K562 (cell line): Measurements from ENCODE around the gene RABGAP1. TPM values are rescaled to one million over a fixed set of nuclear protein-coding genes. Genes with fewer than 3 reads are reported as not detected.

Source experiments
- ATAC-seq: fragments of 200-7000 bp; cut with Tn5 transposase; 3 replicates; pipeline ENCODE4 v1.9.1; 2020; ENCODE audit warnings: moderate library complexity
- BruUV-seq: library from RNA; stranded (reverse); fragments of 400-500 nt; replicated peaks from 2 replicates; lab custom pipeline; 2021; lab: Mats Ljungman, UMichigan
- CTCF ChIA-PET: fragments of 300-600 bp; formaldehyde crosslinking; extraction: SDS; loops from one replicate; lab custom pipeline; 2021; ENCODE audit warnings: low intra/inter-chr PET ratio; lab: Yijun Ruan, JAX
- POLR2A ChIA-PET: fragments of 300-600, 350-650 bp; sonication (Branson Sonifier 250); formaldehyde crosslinking; extraction: SDS; loops from one replicate; lab custom pipeline; 2021; ENCODE audit warnings: antibody characterized with exemption, inconsistent platforms; lab: Yijun Ruan, JAX
- DNase-seq, 4 experiments: peaks; one replicate each; pipeline versions ENCODE4 v3.0.0 to v3.0.0-alpha.2; 2011 to 2018; ENCODE audit warnings: low spot score in 3 of 4, mixed read lengths in 3 of 4; ENCODE audit errors: extremely low read depth in 1 of 4
- FAIRE-seq: peaks from 2 replicates; lab custom pipeline; 2011; peaks lifted over from hg19 to GRCh38; lab: Jason Lieb, UNC
- H2AFZ ChIP-seq: 2 replicates; pipeline ENCODE4 v1.6.0; 2011; ENCODE audit warnings: low read depth, low read length, control low read depth, inconsistent platforms
- H3K27ac ChIP-seq: fragments of 200-600 bp; 3 replicates; pipeline ENCODE4 v1.8.0; 2011; ENCODE audit warnings: low read depth, mild to moderate bottlenecking, control low read depth, inconsistent platforms, low read length, moderate library complexity, mixed read lengths; ENCODE audit errors: extremely low read depth
- H3K27me3 ChIP-seq, 2 experiments: fragments of 300-600 bp in 1 of 2; 2 replicates in 1 of 2; 3 replicates in 1 of 2; pipeline versions ENCODE4 v1.6.0 to v1.8.0; 2011; ENCODE audit warnings: inconsistent platforms in 2 of 2, low read length in 2 of 2, mild to moderate bottlenecking in 1 of 2, mixed read lengths in 1 of 2, moderate library complexity in 1 of 2; ENCODE audit not compliant: control insufficient read depth in 2 of 2, insufficient read depth in 2 of 2
- H3K36me3 ChIP-seq: fragments of 300-600 bp; 3 replicates; pipeline ENCODE4 v1.8.0; 2011; ENCODE audit warnings: mild to moderate bottlenecking, low read length, inconsistent platforms; ENCODE audit not compliant: control insufficient read depth, insufficient read depth
- H3K4me1 ChIP-seq, 2 experiments: fragments of 200-600 bp in 1 of 2; replicated peaks in 1 of 2; 2 replicates in 1 of 2; 3 replicates in 1 of 2; pipeline versions ENCODE4 v1.5.1 to v1.8.0; 2011; ENCODE audit warnings: inconsistent platforms in 2 of 2, low read length in 2 of 2, mild to moderate bottlenecking in 1 of 2, mixed read lengths in 1 of 2, moderate library complexity in 1 of 2; ENCODE audit not compliant: control insufficient read depth in 2 of 2, insufficient read depth in 2 of 2
- H3K4me2 ChIP-seq: 2 replicates; pipeline ENCODE4 v1.6.1; 2011; ENCODE audit warnings: low read length, control low read depth, inconsistent platforms, mixed read lengths; ENCODE audit not compliant: insufficient read depth
- H3K4me3 ChIP-seq: fragments of 200-600 bp; sonication (generic), shearing (Covaris generic); 2 replicates; pipeline ENCODE4 v1.5.1; 2016; ENCODE audit warnings: control low read depth, inconsistent platforms
- H3K79me2 ChIP-seq: fragments of 200-600 bp; 3 replicates; pipeline ENCODE4 v1.8.0; 2011; ENCODE audit warnings: low read length, inconsistent platforms; ENCODE audit not compliant: control insufficient read depth, insufficient read depth
- H3K9ac ChIP-seq, 2 experiments: 2 replicates each; pipeline versions ENCODE4 v1.6.0 to v1.6.1; 2011; ENCODE audit warnings: low read depth in 2 of 2, low read length in 2 of 2, control low read depth in 1 of 2, inconsistent platforms in 1 of 2, mild to moderate bottlenecking in 1 of 2, mixed read lengths in 1 of 2; ENCODE audit not compliant: insufficient read depth in 1 of 2
- H3K9me1 ChIP-seq: one replicate; pipeline ENCODE4 v1.6.0; 2011; ENCODE audit warnings: inconsistent platforms, mild to moderate bottlenecking, low read length, moderate library complexity; ENCODE audit not compliant: control insufficient read depth, insufficient read depth
- H3K9me3 ChIP-seq: replicated peaks from 2 replicates; pipeline ENCODE4 v1.5.1; 2011; ENCODE audit warnings: low read depth, low read length, inconsistent platforms; ENCODE audit not compliant: control insufficient read depth, insufficient read depth
- H4K20me1 ChIP-seq: replicated peaks from 2 replicates; pipeline ENCODE4 v1.6.1; 2011; ENCODE audit warnings: low read length, inconsistent platforms, mixed read lengths; ENCODE audit not compliant: control insufficient read depth, insufficient read depth
- CBFA2T3 ChIP-seq: fragments of 450-650 bp; IDR thresholded peaks from 2 replicates; pipeline ENCODE4 v1.6.1; 2017
- CBX1 ChIP-seq: sonication (generic); IDR thresholded peaks from 2 replicates; pipeline ENCODE4 v1.6.1; 2016; ENCODE audit warnings: antibody characterized with exemption, low read depth, mild to moderate bottlenecking
- GABPA ChIP-seq: fragments of 200-800 bp; sonication (Bioruptor generic); conservative IDR thresholded peaks from 2 replicates; pipeline ENCODE4 v1.6.1; 2016; ENCODE audit warnings: low read depth, missing genetic modification characterization, missing compliant biosample characterization
- GTF2F1 ChIP-seq: IDR thresholded peaks from 2 replicates; pipeline ENCODE4 v1.6.1; 2011; ENCODE audit warnings: low read depth, low read length, improper control_type of control experiment
- HIVEP1 ChIP-seq: fragments of 250-450 bp; sonication (Bioruptor Pico); IDR thresholded peaks from 2 replicates; pipeline ENCODE4 v1.4.0; 2020; ENCODE audit warnings: mild to moderate bottlenecking
- NCOA1 ChIP-seq: fragments of 450-650 bp; IDR thresholded peaks from 2 replicates; pipeline ENCODE4 v1.6.1; 2016; ENCODE audit warnings: low read depth
- PRMT5 ChIP-seq: sonication (generic); formaldehyde crosslinking; IDR thresholded peaks from 2 replicates; pipeline ENCODE4 v1.5.0; 2020; ENCODE audit warnings: missing genetic modification reagents
- SAP30 ChIP-seq: fragments of 200-600 bp; sonication (generic); IDR thresholded peaks from 2 replicates; pipeline ENCODE4 v1.6.1; 2012; ENCODE audit warnings: borderline replicate concordance, low read depth, mild to moderate bottlenecking, moderate library complexity, low read length, control low read depth, inconsistent platforms; ENCODE audit not compliant: insufficient read depth, poor library complexity, severe bottlenecking
- ZFX ChIP-seq: sonication (generic); formaldehyde crosslinking; IDR thresholded peaks from 2 replicates; pipeline ENCODE4 v1.8.0; 2022; ENCODE audit warnings: mild to moderate bottlenecking, missing genetic modification reagents, moderate library complexity
- ZNF324 ChIP-seq: fragments of 250-450 bp; sonication (Bioruptor Pico); IDR thresholded peaks from 2 replicates; pipeline ENCODE4 v1.4.0; 2020; ENCODE audit warnings: mild to moderate bottlenecking
- ZNF408 ChIP-seq: fragments of 250-450 bp; sonication (Bioruptor Pico); IDR thresholded peaks from 2 replicates; pipeline ENCODE4 v1.4.0; 2020; ENCODE audit warnings: low read depth, mild to moderate bottlenecking, moderate library complexity
- ZNF444 ChIP-seq: fragments of 250-450 bp; sonication (Bioruptor Pico); IDR thresholded peaks from 2 replicates; pipeline ENCODE4 v1.4.0; 2020; ENCODE audit warnings: mild to moderate bottlenecking, moderate library complexity
- ZNF551 ChIP-seq: fragments of 250-450 bp; sonication (Bioruptor Pico); IDR thresholded peaks from 2 replicates; pipeline ENCODE4 v1.5.0; 2021; ENCODE audit warnings: mild to moderate bottlenecking, moderate library complexity
- ZNF639 ChIP-seq, 2 experiments: fragments of 200-800 bp in 1 of 2; sonication (Bioruptor generic) in 1 of 2; sonication (generic) in 1 of 2; formaldehyde crosslinking in 1 of 2; IDR thresholded peaks in 1 of 2; conservative IDR thresholded peaks in 1 of 2; 2 replicates each; pipeline versions ENCODE4 v1.5.0 to v1.6.1; 2016 to 2020; ENCODE audit warnings: missing compliant biosample characterization in 1 of 2, missing genetic modification characterization in 1 of 2, missing genetic modification reagents in 1 of 2
- WGBS: fragments of 100-300 bp; shearing (Covaris generic); methylation state at CpG from one replicate; pipeline ENCODE4 v1.1.6; 2016; ENCODE audit warnings: low coverage, mixed read lengths; ENCODE audit not compliant: insufficient coverage; ENCODE audit errors: missing lambda C conversion rate; 5-methylcytosine and 5-hydroxymethylcytosine counted together
- in situ Hi-C: fragments of 300-500 bp; cut with MboI; formaldehyde crosslinking; loops from 4 replicates; pipeline ENCODE4 v1.15.0; 2018; ENCODE audit warnings: inconsistent platforms, mixed read lengths
- intact Hi-C: fragments of 100-400 bp; cut with micrococcal nuclease; formaldehyde crosslinking; loops from 2 replicates; pipeline ENCODE4 v1.14.2; 2022
- polyA plus RNA-seq, 8 experiments: library from polyadenylated mRNA; depleted of rRNA in 4 of 8; stranded (reverse) in 5 of 8; unstranded in 3 of 8; fragments of >200 nt; fragmentation: Nextera tagmentation in 2 of 8; fragmentation: Illumina TruSeq in 1 of 8; extraction: Ambion mirVana in 2 of 8; extraction: Trizol in 1 of 8; gene quantifications; 2 replicates each; pipeline versions ENCODE4 v1.2.1 to v1.2.3, GENCODE V29; 2011 to 2014; ENCODE audit warnings: inconsistent platforms in 1 of 8, missing spikeins in 1 of 8
- total RNA-seq, 7 experiments: library from RNA; depleted of rRNA in 6 of 7; stranded (reverse); fragments of >200 nt in 6 of 7; fragmentation: Illumina TruSeq in 2 of 7; extraction: Trizol in 2 of 7; gene quantifications; 2 replicates each; pipeline versions ENCODE4 v1.2.1 to v1.2.3, GENCODE V29; 2011 to 2021; ENCODE audit warnings: low replicate concordance in 1 of 7
- TF ChIP-seq, protein P1 (sequence below): fragments of 450-650 bp; conservative IDR thresholded peaks from 2 replicates; pipeline ENCODE4 v1.6.1; 2016; ENCODE audit warnings: missing genetic modification characterization, low read depth, mild to moderate bottlenecking, missing compliant biosample characterization, moderate library complexity
- TF ChIP-seq, protein P2 (sequence below): IDR thresholded peaks from 2 replicates; pipeline ENCODE4 v1.6.1; 2016; ENCODE audit warnings: missing genetic modification characterization, missing compliant biosample characterization

RABGAP1 gene
- total and polyA plus RNA-seq, 9 of the 15 experiments (the other 6 are each of a cell fraction or from before 2014, with no cell fraction given) = 1.5 to 22.7 (median 13.1) TPM

- Histone ChIP-seq H3K36me3 (peaks cover 14% of the 10 kb centered on the region; the same call in 1 of the 3 replicates), H3K4me3 (no peak overlapping the region), H3K27me3 (no peaks in the 10 kb centered on the region), H3K27ac (no peak overlapping the region), H3K4me2 (no peak overlapping the region), H2AFZ (no peak overlapping the region), H4K20me1 (no peaks in the 10 kb centered on the region)
- FAIRE-seq (no peak), ATAC-seq (no peak), DNase-seq (no peak)
- CTCF ChIA-PET = no interaction called here
- 44% methylated on average over 2 of the region's 2 CpGs for WGBS
- BruUV-seq = no TSS peak
- in situ Hi-C loops = no loop called here
- no peak for TF ChIP-seq GTF2F1
- TF ChIP-seq GABPA = no peak
- no peak for TF ChIP-seq SAP30
- no peak for TF ChIP-seq ZNF444 (CRISPR knock-in tag)
- TF ChIP-seq ZFX (CRISPR knock-in tag) = no peak
- TF ChIP-seq CBX1 = no peak
- no peak for TF ChIP-seq ZNF639 (CRISPR knock-in tag; conservative IDR thresholded peaks at IDR 0.05 in 1 of 2, IDR thresholded peaks at IDR 0.05 in 1 of 2)
- TF ChIP-seq ZNF408 (CRISPR knock-in tag) = no peak
- TF ChIP-seq PRMT5 (CRISPR knock-in tag) = no peak
- TF ChIP-seq NCOA1 = no peak
- TF ChIP-seq ZNF551 = no peak
- TF ChIP-seq, protein P1, sequence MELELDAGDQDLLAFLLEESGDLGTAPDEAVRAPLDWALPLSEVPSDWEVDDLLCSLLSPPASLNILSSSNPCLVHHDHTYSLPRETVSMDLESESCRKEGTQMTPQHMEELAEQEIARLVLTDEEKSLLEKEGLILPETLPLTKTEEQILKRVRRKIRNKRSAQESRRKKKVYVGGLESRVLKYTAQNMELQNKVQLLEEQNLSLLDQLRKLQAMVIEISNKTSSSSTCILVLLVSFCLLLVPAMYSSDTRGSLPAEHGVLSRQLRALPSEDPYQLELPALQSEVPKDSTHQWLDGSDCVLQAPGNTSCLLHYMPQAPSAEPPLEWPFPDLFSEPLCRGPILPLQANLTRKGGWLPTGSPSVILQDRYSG (tag) = no peak
- TF ChIP-seq, protein P2, sequence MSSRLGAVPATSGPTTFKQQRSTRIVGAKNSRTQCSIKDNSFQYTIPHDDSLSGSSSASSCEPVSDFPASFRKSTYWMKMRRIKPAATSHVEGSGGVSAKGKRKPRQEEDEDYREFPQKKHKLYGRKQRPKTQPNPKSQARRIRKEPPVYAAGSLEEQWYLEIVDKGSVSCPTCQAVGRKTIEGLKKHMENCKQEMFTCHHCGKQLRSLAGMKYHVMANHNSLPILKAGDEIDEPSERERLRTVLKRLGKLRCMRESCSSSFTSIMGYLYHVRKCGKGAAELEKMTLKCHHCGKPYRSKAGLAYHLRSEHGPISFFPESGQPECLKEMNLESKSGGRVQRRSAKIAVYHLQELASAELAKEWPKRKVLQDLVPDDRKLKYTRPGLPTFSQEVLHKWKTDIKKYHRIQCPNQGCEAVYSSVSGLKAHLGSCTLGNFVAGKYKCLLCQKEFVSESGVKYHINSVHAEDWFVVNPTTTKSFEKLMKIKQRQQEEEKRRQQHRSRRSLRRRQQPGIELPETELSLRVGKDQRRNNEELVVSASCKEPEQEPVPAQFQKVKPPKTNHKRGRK = no peak
- TF ChIP-seq CBFA2T3 = no peak
- TF ChIP-seq ZNF324 = no peak
- TF ChIP-seq HIVEP1 (CRISPR knock-in tag) = no peak
- TF ChIP-seq, all 486 proteins: peak for 0
- Histone ChIP-seq H3K4me1 (no peaks in the 10 kb centered on the region), H3K9me3 (no peaks in the 10 kb centered on the region), H3K9me1 (no peaks in the 10 kb centered on the region), H3K9ac (no peak overlapping the region), H3K79me2 (no peaks in the 10 kb centered on the region)
- POLR2A ChIA-PET = no interaction called here
- intact Hi-C loops = loop anchor here (10.0 kb wide), 1 partner anchor 600 kb away; no protein-coding TSS in a partner anchor
These were observed 123.9 kb downstream of the RABGAP1 start for GRCh38 chr9:123064716-123065115.
